ENCODE results near the gene DNAJB4.
A peak's percentile ranks its signal among the peaks of the same experiment; 100 is the strongest.
"Not testable (repeated sequence)": the region's sequence is repeated elsewhere in the genome, so short reads cannot be mapped to it uniquely, and the experiment has no call there.

DNAJB4 gene

GRCh38 chr1:78004719-78005447, at the start of gene DNAJB4:
DNAJB4 (plus strand) TSS chr1:78004939; CDS start chr1:78005111, 172 bp downstream.
- no peak for DNase-seq

- no peak for DNase-seq
These were observed 49.0 kb upstream of the DNAJB4 start for GRCh38 chr1:77955709-77956108.

GRCh38 chr1:77956464-77956863, 48.3 kb upstream of the DNAJB4 start:
- no peak for DNase-seq

DNA sequence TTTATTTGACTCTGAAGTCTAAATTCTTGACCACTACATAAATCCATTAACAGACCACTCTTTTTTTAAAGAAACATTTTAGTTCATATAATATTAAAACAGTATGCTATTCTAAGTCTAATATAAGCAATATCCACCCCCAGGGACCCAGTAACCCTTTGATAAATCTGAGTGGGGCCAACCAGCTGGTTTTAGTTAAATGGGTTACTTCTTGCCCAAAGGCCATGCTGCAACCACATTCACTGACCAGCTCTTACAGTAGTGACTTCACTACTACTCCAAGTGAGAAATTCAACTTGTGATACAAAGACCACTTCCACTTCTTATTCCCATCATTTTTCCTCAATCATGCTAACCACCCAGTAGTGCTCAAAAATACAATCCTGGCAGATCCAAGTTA, 46.3 kb upstream of the DNAJB4 start:
- DNase-seq = no peak

DNA sequence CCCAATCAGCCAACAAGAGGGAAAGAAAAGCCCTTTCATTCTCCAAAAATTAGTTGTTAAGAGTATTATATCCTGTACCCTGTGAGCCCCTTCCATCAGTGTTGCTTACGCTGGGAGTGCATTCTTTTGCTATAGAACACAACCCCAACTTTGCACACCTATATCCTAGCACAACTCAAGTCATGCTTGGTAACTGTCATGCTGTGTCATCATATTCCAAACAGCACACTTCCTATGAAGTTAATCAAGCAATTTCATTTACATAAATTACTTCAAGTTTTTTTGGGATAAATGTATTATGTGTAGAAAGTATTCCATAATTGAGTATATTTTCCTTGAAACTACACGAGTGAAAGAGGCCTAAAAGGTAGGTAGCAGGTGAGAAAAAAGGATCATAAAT, 45.9 kb upstream of the DNAJB4 start:
- DNase-seq = no peak

GRCh38 chr1:77961392-77961791, 43.3 kb upstream of the DNAJB4 start:
- DNase-seq = no peak

DNA sequence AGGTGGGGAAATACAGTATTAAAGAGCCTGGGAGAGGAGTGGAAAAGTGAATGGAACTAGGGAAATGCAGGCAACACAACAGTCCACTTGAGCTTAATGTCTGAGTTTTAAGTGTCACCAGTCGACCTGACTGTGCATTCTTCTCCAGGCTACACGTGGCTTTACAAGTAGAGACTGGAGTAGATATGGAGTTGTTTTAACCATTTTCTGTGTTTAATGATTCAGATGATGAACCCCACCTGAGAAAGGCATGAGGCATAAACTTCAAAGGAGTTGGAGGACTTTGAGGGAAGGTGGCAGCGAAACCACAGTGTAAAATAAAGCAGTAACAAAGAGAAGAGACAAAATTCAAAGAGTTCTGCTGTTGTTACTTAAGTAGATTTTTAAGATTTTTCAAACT, 38.4 kb upstream of the DNAJB4 start:
- DNase-seq = no peak

GRCh38 chr1:77970192-77970591, 34.5 kb upstream of the DNAJB4 start:
- no peak for DNase-seq

DNA sequence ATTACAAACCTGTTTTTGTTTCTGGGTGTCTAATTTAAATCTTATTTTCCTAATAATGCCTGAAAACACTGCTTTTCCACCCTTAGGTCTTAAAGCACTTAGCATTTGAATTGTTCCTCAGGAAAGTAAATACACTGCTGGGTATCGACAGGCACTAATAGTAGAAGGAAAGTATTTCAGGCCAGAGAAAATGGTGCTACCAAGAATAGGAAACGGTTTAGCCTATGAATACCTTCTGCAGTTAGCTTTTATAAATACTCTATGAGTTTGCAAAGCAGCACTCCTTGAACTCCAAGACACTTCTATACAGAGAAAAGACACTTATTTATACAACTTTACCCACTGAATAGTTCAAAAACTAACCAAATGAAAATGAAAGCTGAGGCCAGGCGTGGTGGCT, 32.7 kb upstream of the DNAJB4 start:
- DNase-seq = no peak

DNA sequence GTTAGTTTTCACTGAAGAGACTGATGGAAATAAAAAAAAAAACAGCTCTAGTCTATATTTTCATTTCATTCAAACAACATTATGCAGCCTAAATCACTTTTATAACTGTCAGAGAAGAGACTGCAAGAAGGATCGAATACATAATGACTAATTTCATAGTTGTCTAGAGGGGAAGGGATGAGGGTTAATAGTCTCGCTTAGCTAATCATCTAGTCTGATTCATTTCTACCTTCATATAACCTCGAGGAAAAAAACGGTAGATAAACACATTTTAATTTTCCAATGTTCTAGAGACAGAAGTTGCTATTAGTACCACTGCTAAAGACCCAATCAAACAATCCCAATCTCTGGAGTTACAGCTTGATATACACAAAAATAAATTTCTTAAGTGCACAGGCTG, 29.4 kb upstream of the DNAJB4 start:
- DNase-seq = no peak

DNA sequence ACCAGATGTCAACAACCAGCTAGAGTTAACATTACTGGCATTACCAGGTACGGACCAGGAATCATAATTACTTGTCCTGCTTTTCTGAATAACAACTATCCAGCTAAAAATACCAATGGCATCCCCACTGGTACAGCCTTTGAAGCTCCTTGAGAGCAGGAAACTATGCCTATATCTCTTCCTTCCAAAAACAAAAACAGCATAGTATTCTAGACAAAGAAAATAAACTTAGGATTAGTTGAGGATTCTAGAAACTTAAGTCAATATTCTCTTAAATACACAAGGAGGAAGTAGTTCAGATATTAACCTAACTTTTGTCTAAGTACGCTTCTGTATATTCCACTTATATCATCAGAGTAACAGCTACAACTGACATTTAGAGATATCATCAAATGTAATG, 28.8 kb upstream of the DNAJB4 start:
- DNase-seq = no peak

DNA sequence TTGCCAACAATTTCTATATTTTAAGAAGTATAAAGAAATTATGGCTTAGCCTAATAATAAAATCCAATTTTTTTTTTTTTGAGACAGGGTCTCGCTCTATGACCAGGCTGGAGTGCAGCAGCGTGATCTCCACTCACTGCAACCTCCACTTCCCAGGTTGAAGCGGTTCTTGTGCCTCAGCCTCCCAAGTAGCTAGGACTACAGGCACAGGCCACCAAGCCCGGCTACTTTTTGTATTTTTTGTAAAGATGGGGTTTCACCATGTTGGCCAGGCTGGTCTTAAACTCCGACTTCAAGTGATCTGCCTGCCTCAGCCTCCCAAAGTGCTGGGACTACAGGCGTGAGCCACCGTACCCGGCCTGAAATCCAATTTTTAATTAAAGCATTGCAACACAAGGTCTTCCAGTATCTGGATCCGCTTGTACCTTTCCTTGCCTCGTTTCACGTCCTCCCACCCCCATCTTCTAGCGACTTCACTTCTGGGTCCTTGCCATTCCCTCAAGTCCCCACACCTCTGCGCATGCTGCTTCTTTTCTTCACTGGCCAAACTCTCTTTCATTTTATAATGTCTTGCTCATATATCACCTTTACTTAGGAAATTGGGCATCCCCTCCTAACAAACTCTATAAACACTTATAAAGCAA, 28.2 kb upstream of the DNAJB4 start:
- no peak for DNase-seq

DNA sequence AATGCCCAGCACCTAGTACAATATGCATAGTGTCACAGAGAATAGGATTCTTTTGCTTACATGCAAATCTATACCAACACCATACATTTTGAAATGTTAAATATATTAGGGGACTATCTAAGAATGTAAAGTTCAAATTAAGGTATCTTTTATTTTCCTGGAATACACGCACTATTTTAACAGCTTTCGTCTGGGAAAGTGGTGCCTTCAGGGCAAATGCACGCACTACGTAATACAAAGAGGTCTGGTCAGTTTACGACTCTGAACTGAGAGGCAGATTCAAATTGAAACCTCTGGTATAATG, 26.8 kb upstream of the DNAJB4 start:
- no peak for DNase-seq

DNA sequence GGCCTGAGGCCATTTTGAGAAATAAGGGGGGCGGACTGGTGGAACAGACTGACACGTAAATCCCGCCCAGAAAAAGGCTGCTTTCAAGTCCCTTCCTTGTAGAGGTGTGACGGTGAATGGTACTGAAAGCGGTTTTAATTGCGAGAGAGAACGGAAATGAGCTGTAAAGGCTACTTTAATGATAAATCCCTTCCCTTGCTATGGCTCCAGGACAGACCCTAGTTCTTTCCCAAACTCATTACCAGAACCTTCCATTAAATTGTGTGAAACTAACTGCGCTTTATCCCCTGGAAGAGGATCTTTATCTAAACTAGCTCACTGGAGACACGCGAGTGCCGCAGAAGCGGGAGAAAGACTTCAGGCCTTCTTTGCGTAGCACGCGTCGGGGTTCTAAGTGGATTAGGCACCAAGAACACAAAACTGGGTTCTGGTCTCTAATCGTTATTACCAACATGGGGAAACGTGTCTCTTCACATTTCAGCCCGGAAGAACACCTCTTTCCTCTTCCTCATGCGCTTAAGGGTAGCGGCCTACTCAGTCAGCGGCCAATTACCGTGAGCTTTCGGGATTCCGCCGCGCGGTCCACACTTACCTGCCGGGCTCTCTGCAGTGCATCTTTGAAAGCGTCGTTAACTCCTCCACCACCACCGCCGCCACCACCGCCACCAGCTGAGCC, 26.3 kb upstream of the DNAJB4 start:
- DNase-seq = peak; percentile 91

DNA sequence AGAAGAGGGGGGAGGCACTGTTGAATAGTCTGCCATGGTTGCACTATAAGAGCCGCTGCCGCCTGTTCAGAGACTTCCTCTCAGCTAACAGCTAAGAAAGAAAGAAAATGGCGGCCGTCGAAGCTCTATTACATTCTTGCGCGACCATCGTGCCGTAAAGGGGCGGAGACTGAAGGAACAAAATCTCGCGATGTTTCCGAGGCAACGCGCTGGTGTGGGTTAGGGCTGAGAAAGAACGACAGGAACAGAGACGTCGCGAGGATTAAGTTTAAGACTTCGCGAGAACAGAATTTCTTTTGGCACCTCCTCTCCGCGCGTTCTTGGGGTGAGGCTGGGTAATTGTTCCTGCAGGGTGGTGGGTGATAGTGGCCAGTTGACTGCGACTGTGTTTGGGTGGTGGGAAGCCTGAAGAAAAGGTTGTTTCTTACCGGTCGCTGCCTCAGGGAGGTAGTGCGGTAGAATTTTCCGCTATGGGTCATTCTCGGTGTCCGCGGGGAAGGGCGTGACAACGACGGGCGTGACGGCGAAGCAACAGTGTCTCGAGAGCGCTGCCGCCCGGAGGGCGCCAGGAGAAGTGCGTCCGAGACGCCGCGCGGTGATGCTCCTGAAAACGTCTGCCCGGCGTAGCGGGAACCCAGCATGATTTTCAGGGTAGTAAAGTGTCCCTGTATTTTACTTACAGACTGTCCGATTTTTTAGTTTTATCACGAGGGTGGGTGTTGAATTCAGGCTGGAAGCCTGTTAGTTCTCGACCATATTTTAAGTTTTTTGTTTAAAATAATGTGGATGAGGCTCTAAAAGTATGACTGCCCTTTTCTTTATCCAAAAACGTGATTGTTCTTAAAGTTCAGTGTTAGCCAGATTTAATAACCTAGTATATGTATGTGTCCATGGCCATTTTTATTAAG, 25.5 kb upstream of the DNAJB4 start, which contains the start of gene FUBP1:
TSS of gene FUBP1 (minus strand) at position 104 of the 908 bp plus-strand sequence. CDS start at position 36, 68 bp downstream.
- peak; percentile 99 for DNase-seq

DNA sequence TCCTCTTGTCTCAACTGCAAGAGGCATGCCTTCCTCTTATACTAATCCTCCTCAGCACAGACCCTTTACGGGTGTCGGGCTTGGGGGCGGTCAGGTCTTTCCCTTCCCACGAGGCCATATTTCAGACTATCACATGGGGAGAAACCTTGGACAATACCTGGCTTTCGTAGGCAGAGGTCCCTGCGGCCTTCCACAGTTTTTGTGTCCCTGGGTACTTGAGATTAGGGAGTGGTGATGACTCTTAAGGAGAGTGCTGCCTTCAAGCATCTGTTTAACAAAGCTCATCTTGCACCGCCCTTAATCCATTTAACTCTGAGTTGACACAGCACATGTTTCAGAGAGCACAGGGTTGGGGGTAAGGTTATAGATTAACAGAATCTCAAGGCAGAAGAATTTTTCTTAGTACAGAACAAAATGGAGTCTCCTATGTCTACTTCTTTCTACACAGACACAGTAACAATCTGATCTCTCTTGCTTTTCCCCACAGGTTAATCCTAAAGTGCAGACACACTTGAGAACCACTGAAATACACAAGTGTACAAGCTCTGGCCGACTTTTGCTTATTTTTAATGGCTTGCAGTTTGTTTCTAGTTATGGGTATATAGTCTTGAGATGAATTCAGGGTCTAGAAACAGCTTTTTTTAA, 21.3 kb upstream of the DNAJB4 start:
- DNase-seq = not testable (repeated sequence)

DNA sequence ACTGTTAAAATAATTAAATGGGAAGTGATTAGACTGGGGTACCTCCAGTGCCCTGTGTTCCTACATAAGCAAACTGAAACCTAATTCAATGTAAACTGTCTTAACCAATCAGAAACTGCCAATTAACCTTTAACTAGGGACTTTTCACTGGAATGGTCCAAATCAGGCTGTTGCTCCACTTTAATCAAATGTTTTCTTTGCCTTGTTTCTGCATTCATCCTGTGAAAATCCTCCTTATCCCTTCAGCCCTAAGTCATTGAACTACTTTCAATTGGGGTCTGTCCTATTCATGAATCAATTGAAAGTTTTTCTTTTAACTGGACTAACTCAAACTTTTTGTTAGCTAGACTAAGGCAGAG, 20.8 kb upstream of the DNAJB4 start:
- DNase-seq = no peak

GRCh38 chr1:77984629-77985028, 20.1 kb upstream of the DNAJB4 start:
- no peak for DNase-seq

DNA sequence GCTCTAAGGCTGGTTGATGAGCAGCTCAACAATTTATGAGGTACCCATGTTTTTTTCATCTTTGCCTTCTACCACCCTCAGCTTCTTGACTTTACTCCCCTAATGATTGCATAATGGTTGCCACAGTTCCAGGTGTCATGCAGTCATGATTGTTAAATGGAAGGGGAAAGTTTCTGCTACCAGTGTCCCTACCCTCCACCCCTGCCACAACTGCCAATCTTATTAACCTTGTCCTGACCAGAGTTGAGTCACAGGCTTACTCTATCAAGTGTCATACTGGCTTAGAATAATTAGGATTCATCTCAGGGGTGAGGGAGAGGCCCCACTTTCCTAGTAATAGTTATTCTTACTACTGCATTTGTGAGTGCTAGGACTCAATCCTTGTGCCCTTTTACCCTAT, 17.9 kb upstream of the DNAJB4 start:
- no peak for DNase-seq

- no peak for DNase-seq
These were observed 16.8 kb upstream of the DNAJB4 start for GRCh38 chr1:77987919-77988318.

DNA sequence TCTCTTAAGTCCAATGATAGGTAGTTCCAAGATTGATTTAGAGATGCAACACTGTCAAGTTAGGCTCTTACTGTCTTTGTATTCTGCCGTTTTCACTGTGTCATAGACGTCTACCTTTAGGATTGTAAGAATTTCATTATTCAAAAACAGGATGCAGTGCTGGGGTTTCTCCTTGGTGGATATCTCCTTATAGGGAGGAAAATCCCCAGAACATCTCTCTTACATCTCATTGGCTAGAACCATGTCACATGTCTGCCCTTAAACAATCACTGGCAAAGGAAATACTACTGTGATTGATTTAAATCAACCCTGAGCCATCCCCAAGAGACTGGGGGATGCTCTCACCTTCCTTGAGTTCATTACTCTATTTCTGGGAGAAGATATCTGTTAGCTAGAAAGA, 15.0 kb upstream of the DNAJB4 start:
- no peak for DNase-seq

- no peak for DNase-seq
These were observed 14.0 kb upstream of the DNAJB4 start for GRCh38 chr1:77990629-77991204.

Measured in NCI-H1105 treated with DMSO at 0.1 percent for 48 hours (cell line).